Stimulated activated CD8-positive, alpha-beta memory T cell treated with anti-CD3 and anti-CD28 coated beads, Interleukin-4, amount 100 ng/mL, for 4 hours (primary cell): ENCODE results near the gene OOSP4B.
"Not testable (repeated sequence)": the region's sequence is repeated elsewhere in the genome, so short reads cannot be mapped to it uniquely, and the experiment has no call there.

Experiments
- DNase-seq, 2 donors: peaks; one replicate each; pipeline ENCODE4 v3.0.0-alpha.2; 2020; ENCODE audit warnings: low read depth in 2 of 2, low spot score in 1 of 2

OOSP4B gene

DNA sequence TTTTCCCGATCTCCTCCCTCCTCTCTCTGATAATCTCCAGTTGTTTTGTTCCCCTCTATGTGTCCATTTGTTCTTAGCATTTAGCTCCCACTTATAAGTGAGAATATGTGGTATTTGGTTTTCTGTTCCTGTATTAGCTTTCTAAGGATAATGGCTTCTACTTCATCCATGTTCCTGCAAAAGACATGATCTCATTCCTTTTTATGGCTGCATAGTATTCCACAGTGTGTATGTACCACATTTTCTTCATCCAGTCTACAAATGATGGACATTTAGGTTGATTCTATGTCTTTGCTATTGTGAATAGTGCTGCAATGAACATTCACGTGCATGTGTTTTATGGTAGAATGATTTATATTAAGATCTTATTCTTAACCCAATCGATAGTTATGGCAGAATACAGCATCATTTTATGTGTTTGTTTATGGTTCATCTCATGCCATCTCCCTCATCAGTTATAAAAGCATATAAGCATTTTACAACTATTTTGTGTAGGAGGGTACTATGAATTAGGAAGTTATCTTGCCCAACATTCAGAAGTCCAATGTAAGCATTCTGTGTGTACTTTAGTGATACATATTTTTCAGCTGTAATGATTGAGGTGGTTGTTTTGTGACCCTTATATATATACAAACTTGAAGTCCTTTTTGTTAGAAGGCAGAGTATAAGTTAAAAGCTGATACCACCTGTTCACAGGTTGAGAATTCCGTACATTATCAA, 42.7 kb downstream of the OOSP4B start:
- DNase-seq = no peak

- no peak for DNase-seq
Observed at GRCh38 chr11:60064111-60064510, 47.1 kb downstream of the OOSP4B start.

GRCh38 chr11:60065801-60066200, 48.8 kb downstream of the OOSP4B start:
- no peak for DNase-seq

- no peak for DNase-seq
Observed at GRCh38 chr11:60069450-60069849, 52.5 kb downstream of the OOSP4B start.

DNA sequence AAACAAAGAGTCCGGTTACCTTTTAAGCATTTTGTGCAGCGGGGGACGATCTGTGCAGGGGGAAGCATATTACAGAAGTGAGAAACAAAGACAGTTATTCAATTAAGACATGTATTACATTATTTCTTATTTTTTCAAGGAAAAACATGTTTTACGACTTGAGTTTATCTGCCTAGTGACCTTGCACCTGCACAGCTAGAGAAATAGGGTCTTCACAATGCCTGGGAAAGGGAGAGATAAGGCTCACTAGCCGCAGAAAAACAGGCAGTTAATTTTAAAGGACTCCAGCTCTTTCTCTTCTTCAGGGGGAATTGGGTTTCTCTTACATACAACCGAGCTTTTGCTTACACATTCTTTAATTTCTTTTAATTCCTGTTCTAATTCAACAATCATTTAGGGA, 54.7 kb downstream of the OOSP4B start:
- DNase-seq = not testable (repeated sequence)

DNA sequence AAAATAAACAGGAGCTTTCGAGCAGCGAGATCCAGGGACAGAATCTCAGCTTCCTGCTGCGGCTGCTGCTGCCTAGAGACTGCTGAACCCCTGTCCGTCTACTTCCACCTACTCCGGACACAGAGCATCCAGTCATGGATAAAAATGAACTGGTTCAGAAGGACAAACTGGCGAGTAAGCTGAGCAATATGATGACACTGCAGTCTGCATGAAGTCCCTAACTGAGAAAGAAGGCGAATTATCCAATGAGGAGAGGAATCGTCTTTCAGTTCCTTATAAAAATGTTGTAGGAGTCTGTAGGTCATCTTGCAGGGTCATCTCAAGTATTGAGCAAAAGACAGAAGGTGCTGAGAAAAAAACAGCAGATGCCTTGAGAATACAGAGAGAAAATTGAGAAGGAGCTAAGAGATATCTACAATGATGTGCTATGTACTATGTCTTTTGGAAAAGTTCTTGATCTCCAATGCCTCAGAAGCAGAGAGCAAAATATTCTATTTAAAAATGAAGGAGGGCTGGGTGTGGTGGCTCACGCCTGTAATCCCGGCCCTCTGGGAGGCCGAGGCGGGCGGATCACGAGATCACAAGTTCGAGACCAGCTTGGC, 60.3 kb downstream of the OOSP4B start:
- DNase-seq = no peak

DNA sequence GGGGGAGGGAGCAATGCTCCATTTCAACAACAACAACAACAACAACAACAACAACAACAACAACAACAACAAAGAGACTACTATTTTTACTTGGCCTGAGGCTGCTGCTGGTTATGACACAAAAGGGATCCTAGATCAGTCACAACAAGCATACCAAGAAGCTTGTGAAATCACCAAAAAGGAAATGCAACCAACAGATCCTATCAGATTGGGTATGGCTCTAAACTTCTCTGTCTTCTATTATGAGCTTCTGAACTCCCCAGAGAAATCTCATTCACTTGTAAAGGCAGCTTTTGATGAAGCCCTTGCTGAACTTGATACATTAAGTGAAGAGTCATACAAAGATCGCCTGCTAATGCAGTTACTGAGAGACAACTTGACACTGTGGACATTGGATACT, 61.0 kb downstream of the OOSP4B start:
- no peak for DNase-seq

DNA sequence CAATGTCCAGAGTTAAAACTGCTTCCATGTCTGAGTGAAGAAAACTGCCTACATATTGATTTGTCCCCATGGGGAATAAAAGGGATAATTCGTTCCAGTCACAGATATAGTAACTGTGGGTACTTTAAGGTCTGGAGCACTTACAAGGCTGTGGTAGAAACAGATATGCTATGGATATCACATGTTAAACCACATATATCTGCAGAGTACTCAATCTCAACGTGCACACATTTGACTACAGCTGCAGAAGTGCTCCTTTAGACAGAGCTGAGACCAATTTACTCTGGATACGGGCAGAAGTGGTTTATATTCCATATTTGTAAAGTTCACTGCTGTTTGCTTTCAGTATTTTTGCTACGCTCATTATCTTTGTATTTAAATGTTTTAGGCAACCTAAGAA, 61.8 kb downstream of the OOSP4B start:
- DNase-seq = no peak

GRCh38 chr11:60080535-60080934, 63.6 kb downstream of the OOSP4B start:
- DNase-seq = no peak
